Upper lobe of left lung (tissue), 4 donors: ENCODE results near the gene RASD2.

Experiments
- CTCF ChIP-seq, 6 experiments: fragments of 450-650 bp in 4 of 6; fragments of 200-600 bp in 2 of 6; sonication (generic) in 2 of 6; IDR thresholded peaks; one replicate each; pipeline ENCODE4 v1.5.1; 2016 to 2019; ENCODE audit warnings: antibody characterized with exemption in 6 of 6
- POLR2A ChIP-seq, 4 donors: fragments of 450-650 bp; IDR thresholded peaks; one replicate each; pipeline ENCODE4 v1.5.1; 2016 to 2017; ENCODE audit warnings: antibody characterized with exemption in 4 of 4, mild to moderate bottlenecking in 2 of 4
- POLR2AphosphoS5 ChIP-seq, 2 donors: sonication (generic); formaldehyde crosslinking; IDR thresholded peaks; one replicate each; pipeline ENCODE4 v1.5.1; 2017; ENCODE audit warnings: antibody characterized with exemption in 2 of 2

DNA sequence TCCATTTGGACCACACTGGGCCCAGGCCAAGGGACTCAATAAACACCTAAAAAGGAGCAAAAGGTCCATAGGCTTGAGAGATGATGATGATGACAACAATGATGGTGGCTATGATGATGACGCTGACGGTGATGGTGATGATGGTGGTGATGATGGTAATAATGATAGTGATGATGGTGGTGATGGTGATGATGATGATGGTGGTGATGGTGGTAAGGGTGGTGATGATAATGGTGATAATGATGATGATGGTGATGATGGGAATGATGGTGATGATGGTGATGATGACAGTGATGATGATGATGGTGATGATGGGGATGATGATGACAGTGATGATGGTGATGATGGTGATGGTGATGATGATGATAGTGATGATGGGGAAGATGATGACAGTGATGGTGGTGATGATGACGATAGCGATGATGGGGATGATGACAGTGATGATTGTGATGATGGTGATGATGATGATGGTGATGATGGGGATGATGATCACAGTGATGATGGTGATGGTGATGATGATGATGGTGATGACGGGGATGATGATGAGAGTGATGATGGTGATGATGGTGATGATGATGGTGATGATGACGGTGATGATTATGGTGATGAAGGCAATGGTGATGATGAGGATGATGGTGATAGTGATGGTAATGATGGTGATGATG is 7.1 kb upstream of the RASD2 start:
- no peak for TF ChIP-seq POLR2AphosphoS5 (IDR thresholded peaks at IDR 0.05)
- no peak for TF ChIP-seq CTCF (IDR thresholded peaks at IDR 0.05)
- no peak for TF ChIP-seq POLR2A (IDR thresholded peaks at IDR 0.05)
